Esophagus muscularis mucosa (tissue), 4 donors: Measurements from ENCODE around the gene MRPL55.

Source experiments
- EP300 ChIP-seq: sonication (generic); formaldehyde crosslinking; IDR thresholded peaks from one replicate; pipeline ENCODE4 v1.6.1; 2017; ENCODE audit warnings: antibody characterized with exemption
- POLR2AphosphoS5 ChIP-seq, 2 donors: sonication (generic); formaldehyde crosslinking; IDR thresholded peaks; one replicate each; pipeline ENCODE4 v1.6.1; 2017; ENCODE audit warnings: antibody characterized with exemption in 2 of 2
- TF ChIP-seq, protein P1 (sequence below), 3 experiments: fragments of 200-600 bp in 2 of 3; fragments of 450-650 bp in 1 of 3; sonication (generic) in 2 of 3; IDR thresholded peaks; one replicate each; pipeline ENCODE4 v1.5.1; 2017 to 2019; ENCODE audit warnings: antibody characterized with exemption in 3 of 3, mild to moderate bottlenecking in 2 of 3, moderate library complexity in 1 of 3

DNA sequence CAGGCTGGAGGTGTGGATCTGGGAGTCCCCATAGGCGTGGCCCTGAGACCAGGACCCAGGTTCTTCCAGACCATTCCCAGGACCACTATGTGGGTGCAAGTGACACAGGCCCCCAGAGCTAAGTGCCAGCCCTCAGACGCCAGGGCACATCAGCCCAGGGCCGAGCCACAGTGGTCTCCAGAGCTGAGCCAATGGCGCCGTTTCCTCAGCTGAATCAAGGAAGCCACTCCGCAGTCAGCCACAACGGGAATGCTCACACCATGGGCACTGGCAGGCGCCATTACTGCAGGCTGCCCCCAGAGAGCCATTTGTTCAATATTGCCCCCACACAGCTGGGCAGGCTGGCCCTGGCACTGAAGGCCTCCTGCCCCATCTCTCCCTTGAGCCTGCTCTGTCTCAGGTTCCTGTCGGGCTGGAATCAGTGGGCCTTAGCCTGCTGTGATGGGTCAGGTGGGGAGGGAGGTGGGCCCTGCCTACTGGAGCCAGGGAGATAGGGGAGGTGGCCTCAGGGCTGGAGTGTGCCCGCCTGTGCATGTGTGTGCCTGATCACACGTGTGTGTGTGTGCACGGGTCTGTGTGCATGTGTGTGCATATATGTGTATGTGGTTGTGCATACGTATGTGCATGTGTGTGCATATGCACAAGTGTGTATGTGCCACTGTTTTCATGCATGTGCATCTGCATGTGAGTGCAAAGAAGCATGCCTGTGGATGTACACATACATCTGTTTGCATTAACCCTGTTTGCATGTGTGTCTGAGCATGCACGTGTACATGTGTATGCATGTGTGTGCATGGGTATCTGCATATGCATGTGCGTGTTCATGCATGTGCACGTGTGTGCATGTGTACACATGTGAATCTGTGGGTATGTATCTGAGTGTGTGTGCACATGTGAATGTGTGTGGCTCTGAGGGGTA is 46.8 kb upstream of the MRPL55 start:
- TF ChIP-seq, protein P1, sequence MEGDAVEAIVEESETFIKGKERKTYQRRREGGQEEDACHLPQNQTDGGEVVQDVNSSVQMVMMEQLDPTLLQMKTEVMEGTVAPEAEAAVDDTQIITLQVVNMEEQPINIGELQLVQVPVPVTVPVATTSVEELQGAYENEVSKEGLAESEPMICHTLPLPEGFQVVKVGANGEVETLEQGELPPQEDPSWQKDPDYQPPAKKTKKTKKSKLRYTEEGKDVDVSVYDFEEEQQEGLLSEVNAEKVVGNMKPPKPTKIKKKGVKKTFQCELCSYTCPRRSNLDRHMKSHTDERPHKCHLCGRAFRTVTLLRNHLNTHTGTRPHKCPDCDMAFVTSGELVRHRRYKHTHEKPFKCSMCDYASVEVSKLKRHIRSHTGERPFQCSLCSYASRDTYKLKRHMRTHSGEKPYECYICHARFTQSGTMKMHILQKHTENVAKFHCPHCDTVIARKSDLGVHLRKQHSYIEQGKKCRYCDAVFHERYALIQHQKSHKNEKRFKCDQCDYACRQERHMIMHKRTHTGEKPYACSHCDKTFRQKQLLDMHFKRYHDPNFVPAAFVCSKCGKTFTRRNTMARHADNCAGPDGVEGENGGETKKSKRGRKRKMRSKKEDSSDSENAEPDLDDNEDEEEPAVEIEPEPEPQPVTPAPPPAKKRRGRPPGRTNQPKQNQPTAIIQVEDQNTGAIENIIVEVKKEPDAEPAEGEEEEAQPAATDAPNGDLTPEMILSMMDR (IDR thresholded peaks at IDR 0.05), result no peak
- TF ChIP-seq POLR2AphosphoS5 (IDR thresholded peaks at IDR 0.05), result no peak
- no peak for TF ChIP-seq EP300
